Superior temporal gyrus (tissue), 1 donor: ENCODE measurements around the gene USP53.
"Not testable (repeated sequence)": the region's sequence is repeated elsewhere in the genome, so short reads cannot be mapped to it uniquely, and the experiment has no call there.

Source experiments
- DNase-seq: peaks from one replicate; pipeline ENCODE4 v3.0.0-alpha.2; 2016; ENCODE audit errors: extremely low spot score

The USP53 gene

DNA sequence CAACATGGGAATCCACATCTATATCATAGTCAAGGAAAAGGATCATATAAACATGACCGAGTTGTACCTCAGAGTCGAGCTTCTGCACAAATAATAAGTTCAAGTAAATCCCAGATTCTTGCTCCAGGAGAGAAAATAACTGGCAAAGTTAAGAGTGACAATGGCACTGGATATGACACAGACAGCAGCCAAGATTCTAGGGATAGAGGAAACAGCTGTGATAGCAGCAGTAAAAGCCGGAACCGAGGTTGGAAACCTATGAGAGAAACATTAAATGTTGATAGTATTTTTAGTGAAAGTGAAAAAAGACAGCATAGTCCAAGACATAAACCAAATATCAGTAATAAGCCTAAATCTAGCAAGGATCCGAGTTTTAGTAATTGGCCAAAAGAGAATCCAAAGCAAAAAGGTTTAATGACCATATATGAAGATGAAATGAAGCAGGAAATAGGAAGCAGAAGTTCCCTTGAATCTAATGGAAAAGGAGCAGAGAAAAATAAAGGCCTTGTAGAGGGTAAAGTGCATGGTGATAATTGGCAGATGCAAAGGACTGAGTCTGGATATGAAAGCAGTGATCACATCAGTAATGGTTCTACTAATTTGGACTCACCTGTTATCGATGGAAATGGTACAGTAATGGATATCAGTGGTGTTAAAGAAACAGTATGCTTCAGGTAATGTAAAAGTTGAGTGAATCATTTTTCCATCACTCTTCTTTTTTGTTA lies 59.0 kb downstream of the USP53 start:
- no peak for DNase-seq

DNA sequence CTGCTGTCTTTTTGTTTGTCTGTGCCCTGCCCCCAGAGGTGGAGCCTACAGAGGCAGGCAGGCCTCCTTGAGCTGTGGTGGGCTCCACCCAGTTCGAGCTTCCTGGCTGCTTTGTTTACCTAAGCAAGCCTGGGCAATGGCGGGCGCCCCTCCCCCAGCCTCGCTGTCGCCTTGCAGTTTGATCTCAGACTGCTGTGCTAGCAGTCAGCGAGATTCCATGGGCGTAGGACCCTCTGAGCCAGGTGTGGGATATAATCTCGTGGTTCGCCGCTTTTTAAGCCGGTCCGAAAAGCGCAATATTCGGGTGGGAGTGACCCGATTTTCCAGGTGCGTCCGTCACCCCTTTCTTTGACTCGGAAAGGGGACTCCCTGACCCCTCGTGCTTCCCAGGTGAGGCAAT lies 67.0 kb downstream of the USP53 start:
- not testable (repeated sequence) for DNase-seq

DNA sequence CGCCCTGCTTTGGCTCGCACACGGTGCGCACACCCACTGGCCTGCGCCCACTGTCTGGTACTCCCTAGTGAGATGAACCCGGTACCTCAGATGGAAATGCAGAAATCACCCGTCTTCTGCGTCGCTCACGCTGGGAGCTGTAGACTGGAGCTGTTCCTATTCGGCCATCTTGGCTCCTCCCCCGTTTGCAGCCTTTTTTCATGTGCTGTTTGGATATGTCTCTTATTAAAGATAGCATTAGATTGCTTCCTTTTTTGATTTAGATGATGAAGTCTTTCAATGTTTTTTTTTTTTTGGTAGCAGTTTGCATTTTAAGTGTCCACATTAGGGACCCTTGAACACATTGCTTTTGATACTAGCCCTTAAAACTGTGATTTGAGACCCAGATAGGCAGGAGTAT lies 67.4 kb downstream of the USP53 start:
- DNase-seq, result not testable (repeated sequence)

DNA sequence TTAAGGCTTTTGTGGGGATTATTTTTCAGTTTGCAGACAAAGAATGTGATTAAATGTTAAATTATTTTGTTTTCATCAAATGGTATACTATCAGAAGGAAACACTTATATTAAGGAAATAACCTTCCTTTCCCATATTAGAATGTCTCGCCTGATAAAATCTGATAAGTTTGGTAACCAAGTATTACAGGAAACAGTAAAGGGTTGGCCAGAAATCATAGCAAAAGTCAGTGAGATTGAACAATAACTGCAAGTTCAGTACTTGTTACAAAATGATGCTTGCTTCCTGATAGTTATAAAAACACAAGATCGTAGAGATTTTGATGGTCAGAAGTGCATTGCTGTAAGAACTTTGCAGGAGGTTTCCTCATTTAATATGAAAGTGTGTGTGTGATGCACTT lies 68.9 kb downstream of the USP53 start:
- DNase-seq, result no peak

DNA sequence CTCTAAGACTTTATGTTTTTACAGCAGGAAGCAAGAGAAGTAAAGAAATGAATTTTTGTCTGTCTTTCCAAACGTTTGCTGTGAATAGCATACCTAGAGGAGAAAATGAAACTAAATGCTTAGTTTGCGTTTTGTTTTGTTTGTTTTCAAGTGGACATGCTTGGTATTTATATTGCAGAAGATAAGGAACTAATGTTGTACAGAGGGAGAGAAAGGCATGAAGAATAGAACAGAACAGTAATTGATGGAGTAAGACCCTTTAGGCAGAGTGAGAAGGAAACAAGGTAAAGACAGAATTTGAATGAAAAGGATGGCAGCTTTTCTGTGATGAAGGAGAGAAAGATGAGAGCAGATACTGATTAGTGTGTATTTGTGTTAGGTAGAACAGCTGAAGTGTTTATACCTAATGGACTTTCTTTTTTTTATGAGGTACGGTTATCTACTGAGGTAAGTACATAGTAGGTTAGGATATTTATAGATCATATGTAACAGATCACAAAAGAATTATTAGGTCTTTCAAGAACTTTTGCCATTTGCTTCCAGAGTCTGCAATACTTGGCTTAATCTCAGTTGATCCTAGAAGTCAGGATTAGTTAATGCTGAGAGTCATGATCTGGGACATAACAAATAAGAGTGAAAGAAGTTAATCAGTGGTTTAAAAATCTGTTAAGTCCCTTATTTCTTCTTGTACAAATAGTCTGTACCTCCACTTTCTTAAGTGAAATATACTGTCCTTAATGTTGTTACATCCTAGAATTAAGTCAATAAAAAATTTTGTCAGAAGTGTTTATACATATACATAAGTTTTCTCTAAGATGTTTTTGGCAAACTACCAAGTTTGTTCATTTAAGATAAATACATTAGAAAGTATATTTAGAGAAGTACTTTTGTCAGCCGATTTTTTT lies 72.6 kb downstream of the USP53 start:
- peak; percentile 41 for DNase-seq

DNA sequence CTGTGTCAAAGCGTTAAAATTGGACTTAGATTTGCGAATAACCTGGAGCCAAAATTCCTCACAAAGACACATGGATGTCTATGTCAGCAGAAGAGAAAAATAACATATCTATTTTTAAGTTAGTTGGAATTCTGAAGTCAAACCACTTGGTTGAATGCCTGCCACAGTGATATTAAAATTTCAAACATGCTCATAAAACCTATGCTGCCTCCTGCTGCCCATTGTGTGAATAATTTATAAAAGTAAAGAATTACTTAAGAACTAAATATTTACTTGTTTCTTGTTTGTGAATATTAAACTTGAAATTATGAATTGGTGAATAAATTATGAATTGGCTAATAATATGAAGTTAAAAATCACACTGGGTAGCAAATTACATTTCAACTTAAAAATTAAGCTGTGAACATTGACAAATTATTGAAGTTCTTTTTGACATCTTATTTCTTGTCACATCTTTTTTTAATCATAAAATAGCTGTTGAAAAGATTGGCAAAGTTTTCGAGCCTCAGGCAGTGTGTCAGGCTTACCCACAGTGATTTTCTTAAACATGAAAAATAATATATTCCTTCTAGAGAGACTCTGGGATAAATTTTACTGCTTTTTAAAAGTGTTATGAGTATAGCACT lies 74.0 kb downstream of the USP53 start:
- peak; percentile 71 for DNase-seq

DNA sequence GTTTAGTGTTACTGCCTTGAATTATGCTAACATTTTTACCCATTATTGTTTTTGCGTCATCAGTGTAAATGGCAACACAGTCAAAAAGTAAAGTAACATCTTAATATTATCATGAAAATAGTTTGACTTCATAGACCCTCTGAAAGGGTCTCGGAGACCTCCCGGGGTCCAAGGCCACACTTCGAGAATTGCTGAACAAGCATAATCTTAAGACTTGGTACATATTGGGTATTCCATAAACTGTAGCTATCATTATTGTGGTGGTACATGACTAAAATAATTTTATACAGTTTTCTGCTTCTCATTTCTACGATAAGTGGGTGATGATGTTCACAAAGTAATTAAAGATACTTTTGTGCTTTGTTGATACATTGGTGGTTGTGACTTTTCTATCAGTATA lies 76.8 kb downstream of the USP53 start:
- no peak for DNase-seq

DNA sequence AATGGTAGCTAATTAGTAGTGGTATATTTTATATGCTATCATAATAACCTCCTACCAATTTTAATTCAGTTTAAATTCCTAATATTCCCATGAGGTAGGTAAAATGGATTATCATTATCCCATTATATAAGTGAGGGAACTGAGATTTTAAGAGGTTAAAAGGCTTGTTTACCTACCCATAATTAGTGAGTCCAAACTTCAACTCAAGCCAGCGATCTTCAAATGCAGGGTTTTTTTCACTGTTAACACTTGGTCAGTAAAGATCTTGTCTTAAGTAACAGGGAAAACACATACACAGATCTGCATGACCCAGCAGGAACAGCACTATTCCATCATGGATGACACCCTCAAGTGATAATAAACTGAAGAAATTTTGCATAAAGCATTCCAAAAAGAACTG lies 78.1 kb downstream of the USP53 start:
- DNase-seq, result no peak

DNA sequence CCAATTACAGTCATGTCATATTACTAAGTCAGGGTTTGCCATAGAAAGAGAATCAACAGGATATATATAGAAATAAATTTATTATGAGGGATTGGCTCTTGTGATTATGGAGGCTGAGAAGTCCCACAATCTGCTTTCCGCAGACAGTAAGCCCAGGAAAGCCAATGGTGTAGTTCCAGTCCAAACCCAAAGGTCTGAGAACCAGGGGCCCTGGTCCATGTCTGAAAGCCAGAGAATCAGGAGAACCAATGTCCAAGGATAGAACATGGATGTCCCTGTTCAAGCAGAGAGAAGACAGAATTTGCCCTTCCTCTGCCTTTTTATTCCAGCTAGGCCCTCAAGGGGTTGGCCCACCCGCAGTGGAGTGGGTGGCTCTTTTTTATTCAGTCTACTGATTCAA lies 83.8 kb downstream of the USP53 start:
- DNase-seq, result no peak

DNA sequence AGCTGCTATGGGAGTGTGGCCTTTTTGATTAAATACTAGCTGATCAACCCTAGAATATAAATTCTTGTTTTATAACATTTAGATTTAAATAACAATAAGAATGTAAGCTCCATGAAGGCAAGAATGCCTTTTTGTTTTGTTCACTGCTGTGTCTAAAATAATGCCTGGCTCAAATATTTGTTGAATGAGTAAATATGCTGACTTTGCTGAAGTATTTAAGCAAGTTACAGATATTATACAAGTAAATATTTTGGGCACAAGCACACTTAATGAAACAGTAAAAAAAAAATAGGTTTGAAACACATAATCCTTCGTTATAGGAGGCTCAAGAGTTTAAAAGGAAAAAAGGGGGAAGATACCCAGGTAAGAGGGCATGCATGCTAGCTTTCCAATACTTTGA lies 85.3 kb downstream of the USP53 start:
- DNase-seq, result no peak

DNA sequence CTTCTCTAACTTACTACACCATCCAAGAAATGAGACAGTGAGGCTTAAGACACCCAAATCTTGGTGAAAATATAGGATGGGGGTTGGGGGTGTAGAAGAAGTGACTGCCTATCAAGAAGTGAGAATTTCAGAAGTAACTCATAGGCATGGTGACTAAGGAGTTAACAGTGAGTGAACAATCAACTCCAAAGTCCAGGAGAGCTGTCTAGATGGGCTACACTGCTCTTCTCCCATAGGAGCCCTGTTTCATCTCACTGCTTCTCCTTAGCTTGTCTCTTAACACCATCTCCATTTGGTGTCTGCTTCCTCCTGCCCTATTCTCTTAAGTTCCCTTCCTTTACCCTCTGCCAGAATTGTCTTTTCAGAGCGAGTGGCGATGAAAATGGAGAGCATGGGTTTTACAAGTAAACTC lies 86.8 kb downstream of the USP53 start:
- DNase-seq, result no peak

DNA sequence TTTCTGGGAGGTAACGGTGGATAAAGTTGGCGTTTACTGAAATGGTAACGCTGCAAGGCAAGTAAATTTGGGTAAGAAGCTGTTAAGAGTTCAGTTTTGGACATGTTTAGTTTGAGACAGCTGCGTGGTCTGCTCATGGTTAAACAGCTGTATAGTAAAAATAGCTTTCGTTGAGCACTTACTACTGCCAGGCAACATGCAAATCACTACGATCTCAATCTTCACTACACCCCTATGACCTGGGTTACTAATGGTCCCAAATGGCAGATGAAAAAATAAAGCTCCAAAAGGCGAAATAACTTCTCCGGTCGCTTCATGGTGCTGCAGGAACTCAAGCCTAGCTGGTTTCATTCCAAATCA lies 87.2 kb downstream of the USP53 start:
- no peak for DNase-seq

DNA sequence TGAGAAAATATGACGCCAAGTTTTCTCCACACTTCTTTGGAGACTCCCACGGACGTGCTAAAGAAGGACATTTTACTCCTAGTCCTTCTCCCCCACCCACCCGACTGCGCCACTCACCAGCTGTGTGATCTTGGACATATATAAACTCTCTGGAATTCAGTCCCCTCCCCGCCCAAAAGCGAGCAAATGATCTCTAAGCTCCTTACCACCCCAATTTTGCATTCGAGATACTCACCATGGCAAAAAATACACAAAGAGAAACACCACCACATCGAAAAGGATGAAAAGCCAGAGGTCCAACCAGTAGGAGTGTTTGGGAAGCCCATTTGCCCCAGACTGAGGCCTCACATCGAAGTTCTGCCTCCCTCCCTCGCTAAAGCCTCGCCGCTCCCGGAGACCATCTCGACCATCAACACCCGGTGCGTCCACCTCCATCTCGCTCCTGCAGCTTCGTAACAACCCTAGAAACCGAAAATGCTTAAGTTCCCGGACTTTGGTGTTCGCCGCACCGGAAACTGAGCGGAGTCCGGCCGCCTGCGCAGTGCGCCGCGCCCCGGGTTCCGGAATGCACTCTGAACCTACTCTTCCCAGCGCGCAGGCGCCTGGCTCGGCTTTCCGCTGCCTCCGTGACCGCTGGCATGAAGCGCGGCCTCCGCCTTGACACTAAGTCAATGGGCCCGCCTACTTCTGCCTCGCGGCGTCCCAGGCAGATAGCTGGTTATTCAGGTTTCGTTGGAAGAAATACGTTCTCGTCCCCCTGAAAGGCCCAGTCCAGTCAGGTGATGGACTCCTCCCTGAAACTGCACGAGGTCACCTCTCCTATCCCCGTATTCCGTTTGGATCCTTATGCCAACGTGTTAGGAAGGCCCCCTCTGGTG lies 87.8 kb downstream of the USP53 start:
- DNase-seq, result peak; percentile 86

DNA sequence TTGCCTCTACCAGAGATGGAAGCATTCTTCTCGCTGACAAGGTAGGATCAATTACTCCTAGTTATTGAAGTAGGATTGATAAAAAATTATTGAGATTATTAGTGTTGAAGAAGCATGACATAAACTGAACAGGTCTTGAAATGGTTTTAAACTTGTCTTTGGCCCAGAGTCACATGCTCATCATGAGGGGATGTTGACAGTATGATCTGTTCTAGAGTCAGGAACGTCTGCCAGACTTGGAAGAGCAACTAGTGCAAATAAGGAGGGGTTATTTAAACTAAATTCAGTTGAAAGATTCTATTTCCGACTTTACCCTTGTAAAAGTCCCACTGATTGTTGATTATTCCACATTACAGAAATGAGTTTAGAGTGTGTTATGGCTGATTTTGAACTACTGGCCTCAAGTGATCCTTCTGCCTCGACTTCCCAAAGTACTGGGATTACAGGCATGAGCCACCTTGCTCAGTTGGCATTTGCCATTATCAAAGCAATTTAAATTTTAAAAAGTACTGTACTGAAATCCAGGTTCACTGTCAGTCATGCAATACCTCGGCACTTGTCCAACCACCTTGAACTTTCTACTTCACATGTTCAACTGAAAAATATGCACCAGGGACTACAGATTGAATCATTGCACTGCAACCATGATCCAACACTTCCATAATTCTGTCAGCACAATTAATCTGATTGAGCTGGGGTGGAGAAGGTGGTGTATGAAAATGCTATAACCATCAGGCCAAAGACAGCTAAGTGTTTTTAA lies 89.7 kb downstream of the USP53 start:
- DNase-seq, result no peak

DNA sequence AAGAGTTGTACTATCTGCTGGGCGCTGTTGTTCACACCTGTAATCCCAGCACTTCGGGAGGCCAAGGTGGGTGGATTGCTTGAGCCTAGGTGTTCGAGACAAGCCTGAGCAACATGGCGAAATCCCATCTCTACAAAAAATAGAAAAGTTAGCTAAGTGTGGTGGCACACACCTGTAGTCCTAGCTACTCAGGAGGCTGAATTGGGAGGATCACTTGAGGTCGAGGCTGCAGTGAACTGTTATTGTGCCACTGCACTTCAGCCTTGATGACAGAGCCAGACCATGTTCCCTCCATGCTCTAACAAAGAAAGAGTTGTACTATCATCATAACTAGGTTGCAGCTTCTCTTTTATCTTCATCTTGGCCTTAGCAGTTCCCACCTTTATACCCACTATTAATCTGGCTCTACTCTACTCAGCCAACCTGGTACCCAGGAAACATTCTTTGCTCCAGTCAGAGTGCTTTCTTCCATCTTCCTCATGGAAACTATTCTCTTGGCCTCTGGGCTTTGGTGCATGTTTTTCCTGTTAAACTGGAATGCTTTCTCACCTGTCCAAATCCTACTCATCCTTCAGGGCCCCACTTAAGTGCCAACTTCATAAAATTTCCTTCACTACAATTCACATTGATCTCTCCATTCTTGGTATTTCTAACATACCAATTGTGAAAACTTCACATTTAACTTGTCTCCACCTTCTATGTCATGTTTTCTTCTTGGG lies 91.2 kb downstream of the USP53 start:
- no peak for DNase-seq

DNA sequence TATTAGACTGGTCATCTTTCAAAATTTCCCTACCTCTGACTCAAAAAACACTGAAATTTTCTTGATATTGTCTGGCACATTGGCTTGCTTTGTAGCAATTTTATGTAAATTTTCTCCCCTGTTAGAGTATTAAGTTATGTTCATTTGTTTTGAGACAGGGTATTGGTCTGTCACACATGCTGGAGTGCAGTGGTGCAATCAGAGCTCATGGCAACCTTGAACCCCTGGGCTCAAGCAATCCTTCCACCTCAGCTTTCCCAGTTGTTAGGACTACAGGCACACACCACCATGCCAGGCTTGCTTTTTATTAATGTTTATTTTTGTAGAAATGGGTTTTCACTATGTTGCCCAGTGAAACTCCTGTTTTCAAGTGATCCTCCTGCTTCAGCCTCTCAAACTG lies 91.9 kb downstream of the USP53 start:
- DNase-seq, result no peak

DNA sequence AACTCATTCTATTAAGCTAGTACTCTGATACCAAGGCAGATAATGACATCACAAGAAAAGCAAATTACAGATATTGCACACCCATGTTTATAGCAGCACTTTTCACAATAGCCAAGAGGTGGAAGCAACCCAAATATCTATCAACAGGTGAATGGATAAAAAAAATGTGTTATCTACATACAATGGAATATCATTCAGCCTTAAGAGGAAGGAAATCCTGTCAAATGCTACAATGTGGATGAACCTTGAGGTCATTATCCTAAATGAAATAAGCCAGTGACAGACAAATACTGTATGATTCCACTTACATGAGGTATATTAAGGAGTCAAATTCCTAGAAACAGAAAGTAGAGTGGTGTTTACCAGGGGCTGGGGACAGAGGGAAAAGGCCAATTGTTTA lies 95.1 kb downstream of the USP53 start:
- DNase-seq, result no peak

DNA sequence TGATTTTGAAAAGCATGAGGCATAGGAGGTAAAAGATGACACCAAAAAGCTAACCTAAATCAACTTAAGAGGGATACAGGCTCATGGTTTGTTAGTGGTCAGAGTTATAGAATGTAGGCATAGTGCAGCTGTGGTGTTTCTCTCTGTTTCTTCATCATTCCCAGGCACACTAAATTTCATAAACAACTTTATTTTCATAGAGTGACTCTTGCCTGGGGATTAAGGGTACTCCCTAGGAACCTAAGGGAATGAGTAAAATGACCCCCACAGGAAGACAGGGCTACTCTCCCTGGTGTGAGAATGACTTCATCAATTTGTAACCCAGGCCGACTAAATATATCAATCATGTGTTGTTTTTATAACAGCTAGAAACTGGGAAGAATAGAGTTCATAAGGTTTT lies 98.3 kb downstream of the USP53 start:
- no peak for DNase-seq

DNA sequence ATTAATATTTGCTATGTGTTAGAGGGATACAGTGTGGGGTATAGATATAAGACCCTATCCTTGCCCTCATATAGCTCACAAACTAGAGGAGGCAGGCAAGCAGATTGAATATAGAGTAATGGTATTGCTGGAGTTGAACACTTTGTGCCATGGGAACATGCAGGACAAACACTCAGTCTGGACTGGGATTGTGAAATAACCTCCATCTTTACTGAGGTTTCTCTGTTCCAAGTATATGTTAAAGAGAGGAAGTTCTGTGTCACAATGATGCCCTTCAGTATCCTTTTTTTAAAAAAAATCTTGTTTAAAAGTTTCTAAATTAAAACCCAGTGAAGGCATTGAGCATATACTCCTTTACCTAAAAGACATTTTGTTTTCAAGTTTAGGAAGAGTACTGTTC lies 100.7 kb downstream of the USP53 start:
- no peak for DNase-seq

DNA sequence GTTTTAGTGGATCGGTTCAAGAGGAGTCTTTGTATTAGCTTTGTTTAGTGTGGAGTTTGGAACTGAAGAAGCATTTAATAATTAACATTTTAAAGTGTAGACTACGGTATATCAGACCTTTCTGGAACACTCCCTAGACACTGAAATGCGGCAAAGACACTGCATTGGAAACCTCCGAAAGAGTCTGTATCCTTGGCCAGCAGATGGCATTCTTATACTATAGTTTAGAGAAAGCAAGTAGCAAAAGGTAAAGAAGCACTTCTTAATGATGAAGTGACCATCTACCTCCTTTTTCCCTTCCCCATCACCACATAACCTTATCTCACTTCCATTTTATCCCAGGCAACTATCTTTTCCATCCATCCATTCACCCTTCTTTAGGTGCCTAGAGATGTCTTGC lies 101.8 kb downstream of the USP53 start:
- DNase-seq, result peak; percentile 73
